ENCODE results near the gene TSPAN32.

DNA sequence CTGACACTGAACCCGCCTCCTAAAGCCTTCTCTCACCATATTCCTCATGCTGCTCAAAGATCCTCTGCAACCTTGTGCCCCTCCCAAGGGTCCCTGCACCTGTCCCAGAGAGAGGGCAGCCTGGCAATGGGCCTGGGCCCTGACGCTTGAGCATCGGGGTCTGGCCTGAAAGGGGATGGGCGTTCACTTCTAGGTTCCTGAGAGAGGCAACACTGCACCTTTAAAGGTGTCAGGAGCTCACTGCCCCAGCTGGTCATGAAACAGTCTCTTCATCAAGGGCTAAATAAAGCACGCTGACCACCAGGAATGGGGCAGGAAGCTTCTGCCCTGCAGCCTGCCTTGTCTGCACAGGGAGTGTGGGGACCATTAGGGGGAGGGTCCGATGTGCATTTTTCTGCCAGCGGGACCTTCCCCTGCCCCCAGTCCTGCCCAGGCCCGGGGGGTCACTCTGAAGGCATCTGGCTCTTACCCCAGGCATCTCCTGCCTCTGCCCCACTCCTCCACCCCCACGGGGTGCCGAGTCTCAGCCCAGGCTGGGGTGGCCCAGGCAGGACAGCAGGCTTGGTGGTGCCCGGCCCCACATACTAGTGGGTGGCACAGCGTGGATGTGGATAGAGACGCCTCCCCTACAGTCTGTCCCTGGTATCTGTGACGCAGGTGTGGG lies 3.5 kb upstream of the TSPAN32 start:
- TF ChIP-seq EP300 (IDR thresholded peaks at IDR 0.05; ENCODE audit: borderline replicate concordance) (no peak), TEAD4 (IDR thresholded peaks at IDR 0.05) (no peak), RAD21 (IDR thresholded peaks at IDR 0.05; ENCODE audit: low read depth) (no peak), YY1 (IDR thresholded peaks at IDR 0.05; ENCODE audit: low read depth) (no peak), TAF1 (IDR thresholded peaks at IDR 0.05; ENCODE audit: low read depth) (no peak), CEBPB (IDR thresholded peaks at IDR 0.05) (no peak)
- TF ChIP-seq, protein P1, sequence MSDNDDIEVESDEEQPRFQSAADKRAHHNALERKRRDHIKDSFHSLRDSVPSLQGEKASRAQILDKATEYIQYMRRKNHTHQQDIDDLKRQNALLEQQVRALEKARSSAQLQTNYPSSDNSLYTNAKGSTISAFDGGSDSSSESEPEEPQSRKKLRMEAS (IDR thresholded peaks at IDR 0.05), result no peak
- TF ChIP-seq, protein P2, sequence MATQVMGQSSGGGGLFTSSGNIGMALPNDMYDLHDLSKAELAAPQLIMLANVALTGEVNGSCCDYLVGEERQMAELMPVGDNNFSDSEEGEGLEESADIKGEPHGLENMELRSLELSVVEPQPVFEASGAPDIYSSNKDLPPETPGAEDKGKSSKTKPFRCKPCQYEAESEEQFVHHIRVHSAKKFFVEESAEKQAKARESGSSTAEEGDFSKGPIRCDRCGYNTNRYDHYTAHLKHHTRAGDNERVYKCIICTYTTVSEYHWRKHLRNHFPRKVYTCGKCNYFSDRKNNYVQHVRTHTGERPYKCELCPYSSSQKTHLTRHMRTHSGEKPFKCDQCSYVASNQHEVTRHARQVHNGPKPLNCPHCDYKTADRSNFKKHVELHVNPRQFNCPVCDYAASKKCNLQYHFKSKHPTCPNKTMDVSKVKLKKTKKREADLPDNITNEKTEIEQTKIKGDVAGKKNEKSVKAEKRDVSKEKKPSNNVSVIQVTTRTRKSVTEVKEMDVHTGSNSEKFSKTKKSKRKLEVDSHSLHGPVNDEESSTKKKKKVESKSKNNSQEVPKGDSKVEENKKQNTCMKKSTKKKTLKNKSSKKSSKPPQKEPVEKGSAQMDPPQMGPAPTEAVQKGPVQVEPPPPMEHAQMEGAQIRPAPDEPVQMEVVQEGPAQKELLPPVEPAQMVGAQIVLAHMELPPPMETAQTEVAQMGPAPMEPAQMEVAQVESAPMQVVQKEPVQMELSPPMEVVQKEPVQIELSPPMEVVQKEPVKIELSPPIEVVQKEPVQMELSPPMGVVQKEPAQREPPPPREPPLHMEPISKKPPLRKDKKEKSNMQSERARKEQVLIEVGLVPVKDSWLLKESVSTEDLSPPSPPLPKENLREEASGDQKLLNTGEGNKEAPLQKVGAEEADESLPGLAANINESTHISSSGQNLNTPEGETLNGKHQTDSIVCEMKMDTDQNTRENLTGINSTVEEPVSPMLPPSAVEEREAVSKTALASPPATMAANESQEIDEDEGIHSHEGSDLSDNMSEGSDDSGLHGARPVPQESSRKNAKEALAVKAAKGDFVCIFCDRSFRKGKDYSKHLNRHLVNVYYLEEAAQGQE (IDR thresholded peaks at IDR 0.05; ENCODE audit: low read depth), result no peak

Data from Ishikawa (cell line).